Neural progenitor cell (in vitro differentiated cells): ENCODE results near the gene ENPEP.

ENCODE experiments used
- CTCF ChIP-seq: fragments of 200-600 bp; sonication (generic); IDR thresholded peaks from 2 replicates; pipeline ENCODE4 v1.5.1; 2017; ENCODE audit warnings: antibody characterized with exemption, mild to moderate bottlenecking
- EZH2phosphoT487 ChIP-seq: fragments of 200-600 bp; sonication (generic); IDR thresholded peaks from 2 replicates; pipeline ENCODE4 v1.6.1; 2017; ENCODE audit warnings: antibody characterized with exemption

- TF ChIP-seq CTCF (no peak), EZH2phosphoT487 (no peak)
Measured at GRCh38 chr4:110499126-110499525, 23.2 kb downstream of the ENPEP start.
